Measurements from ENCODE around the gene HNRNPDL. TPM values are rescaled to one million over a fixed set of nuclear protein-coding genes. Genes with fewer than 3 reads are reported as not detected.
A peak's percentile ranks its signal among the peaks of the same experiment; 100 is the strongest.
"Not testable (repeated sequence)": the region's sequence is repeated elsewhere in the genome, so short reads cannot be mapped to it uniquely, and the experiment has no call there.

Gene HNRNPDL
- total RNA-seq, 1 experiment from 2014 or later = 315 TPM

DNA sequence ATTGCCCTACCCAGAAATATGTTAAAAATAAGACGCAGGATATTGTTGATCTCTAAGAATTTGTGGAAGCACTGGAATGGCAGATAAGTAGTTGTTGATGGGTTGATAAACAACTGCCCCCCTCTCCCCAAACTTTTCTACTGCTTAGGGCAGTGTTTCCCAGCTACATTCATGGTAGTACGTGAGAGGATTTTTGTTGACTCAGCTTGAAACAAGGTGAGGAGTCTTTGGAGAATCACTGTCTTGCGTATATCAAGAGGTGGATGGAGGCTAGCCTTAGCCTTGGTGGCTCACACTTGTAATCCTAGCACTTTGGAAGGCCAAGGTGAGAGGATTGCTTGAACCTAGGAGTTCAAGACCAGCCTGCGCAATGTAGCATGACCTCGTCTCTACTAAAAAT, 5.9 kb upstream of the HNRNPDL start:
- no peak for DNase-seq (ENCODE audit: low spot score)
- in situ Hi-C loops (cut with HindIII; ENCODE audit: low sequenced_read_pairs) = no loop called here

DNA sequence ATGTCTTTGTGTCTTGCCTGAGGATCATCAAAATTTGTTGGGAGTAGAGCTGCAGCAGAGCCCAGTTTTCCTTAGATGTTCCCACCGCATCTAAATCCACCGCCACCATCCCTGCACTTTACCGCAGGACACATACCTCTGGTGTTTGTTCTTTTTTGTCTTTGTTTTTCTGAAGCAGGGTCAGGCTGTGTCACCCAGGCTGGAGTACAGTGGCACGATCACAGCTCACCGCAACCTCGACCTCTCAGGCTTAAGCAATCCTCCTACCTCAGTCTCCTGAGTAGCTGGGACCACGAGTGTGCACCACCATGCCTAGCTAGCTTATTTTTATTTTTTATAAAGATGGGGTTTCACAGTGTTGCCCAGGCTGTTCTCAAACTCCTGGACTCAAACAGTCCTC, 4.7 kb upstream of the HNRNPDL start:
- in situ Hi-C loops (cut with HindIII; ENCODE audit: low sequenced_read_pairs) = no loop called here
- no peak for DNase-seq (ENCODE audit: low spot score)

DNA sequence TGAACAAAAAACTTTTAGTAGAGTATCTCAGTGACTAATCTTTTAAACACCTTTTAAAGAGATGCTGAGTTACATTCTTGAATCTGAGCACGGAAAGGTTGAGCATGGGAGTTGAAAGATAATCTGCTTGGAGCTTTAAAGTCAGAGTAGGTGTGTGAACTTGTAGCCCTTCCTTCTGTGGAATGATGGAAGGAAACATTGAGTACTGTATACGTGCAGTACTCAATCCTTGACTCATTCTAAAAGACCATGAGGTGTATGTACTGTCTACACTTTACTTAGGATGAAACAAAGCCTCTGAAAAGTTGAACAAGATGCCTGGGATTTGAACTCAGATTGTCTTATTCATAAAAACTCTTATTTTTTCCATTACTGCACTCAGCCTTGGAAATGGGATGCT, 3.5 kb upstream of the HNRNPDL start:
- DNase-seq (ENCODE audit: low spot score) = no peak
- in situ Hi-C loops (cut with HindIII; ENCODE audit: low sequenced_read_pairs) = no loop called here

DNA sequence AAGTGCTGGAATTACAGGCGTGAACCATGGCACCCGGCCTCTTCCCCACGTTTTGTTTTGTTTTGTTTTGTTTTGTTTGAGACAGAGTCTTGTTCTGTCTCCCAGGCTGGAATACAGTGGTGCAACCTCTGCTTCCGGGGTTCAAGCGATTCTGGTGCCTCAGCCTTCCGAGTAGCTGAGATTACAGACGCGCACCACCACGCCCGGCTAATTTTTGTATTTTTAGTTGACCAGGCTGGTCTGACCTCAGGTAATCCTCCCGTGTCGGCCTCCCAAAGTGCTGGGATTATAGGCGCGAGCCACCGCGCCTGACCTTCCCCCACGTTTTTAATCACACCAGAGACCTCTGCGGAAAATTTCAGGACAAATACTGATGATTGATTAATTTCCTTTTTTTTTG, 2.3 kb upstream of the HNRNPDL start:
- no peak for DNase-seq (ENCODE audit: low spot score)
- in situ Hi-C loops (cut with HindIII; ENCODE audit: low sequenced_read_pairs) = no loop called here

DNA sequence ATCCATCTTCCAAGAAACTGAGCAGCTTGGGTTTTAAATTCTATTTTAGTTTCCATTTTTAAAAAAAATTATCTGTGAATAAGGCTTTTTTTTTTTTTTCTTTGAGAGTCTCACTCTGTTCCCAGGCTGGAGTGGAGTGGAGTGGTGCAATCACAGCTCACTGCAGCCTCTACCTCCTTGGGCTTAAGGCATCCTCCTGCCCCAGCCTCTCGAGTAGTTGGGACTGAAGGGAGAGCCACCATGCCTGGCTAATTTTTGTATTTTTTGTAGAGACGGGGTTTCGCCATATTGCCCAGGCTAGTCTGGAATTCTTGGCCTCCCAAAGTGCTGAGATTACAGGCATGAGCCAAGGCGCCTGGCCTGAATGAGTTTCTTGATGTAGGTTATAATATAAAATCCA, 1.6 kb upstream of the HNRNPDL start:
- no peak for DNase-seq (ENCODE audit: low spot score)
- in situ Hi-C loops (cut with HindIII; ENCODE audit: low sequenced_read_pairs) = no loop called here

DNA sequence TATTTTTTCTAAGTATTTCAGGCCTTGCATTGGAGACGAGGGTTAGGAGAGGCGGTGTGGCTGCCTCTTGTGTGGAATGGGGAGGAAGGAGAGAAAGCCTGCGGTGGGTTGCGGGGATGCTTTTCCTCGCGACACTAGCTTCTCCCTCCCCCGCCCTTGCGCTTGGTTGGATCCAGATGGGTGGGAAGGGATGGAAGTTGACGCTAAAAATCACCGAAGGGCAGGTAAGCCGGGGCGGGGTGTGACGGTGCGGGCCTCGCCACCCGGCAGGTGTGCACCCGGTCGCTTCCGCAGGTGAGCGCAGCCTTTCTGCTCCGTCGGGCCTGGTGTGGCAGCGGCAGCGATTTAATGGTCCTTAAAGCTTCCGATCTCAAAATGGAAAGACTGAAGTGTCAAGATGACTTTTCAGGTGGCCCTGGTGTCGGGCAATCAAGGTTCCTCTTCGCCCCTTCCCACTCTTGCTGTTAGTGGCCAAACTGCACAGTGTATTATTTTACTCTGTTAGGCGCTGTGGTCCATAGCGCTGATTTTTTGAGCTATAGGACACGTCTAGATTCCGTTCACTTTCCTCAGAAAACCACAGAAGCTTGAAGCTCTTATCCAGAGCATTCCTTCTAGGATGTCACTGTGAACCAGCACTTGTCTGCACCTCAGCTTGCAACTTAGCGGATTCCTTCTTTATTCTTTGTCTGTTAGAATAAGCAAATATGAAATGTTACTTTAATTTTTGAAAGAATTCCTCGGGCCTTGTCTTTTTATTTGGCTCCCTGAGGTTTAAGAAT, 893 bp upstream of the HNRNPDL start:
- in situ Hi-C loops (cut with HindIII; ENCODE audit: low sequenced_read_pairs) = no loop called here
- no peak for DNase-seq (ENCODE audit: low spot score)

DNA sequence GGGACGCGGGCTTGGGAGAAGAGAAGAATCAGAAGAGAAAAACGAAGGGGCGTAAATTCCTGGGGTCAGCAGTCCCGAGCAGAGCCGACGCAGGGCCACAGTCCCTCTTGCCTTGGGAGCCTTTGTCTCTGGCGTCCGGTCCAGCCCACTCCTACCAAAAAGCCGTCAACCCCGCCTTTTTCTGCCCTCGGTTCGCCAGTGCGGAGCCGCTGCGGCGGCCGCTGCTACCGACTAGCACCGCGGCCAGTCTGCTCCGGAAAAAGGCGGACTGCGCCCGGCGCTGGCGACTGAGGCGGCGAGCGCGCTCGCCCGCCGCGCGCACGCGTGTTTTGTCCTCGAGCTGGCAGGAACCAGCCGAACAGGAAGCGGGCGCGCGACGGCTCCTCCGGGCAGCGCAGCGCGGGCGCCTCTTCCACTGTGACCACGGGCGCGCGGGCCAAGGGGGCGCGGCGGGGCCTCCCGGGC, 502 bp downstream of the HNRNPDL start:
- in situ Hi-C loops (cut with HindIII; ENCODE audit: low sequenced_read_pairs) = no loop called here
- no peak for DNase-seq (ENCODE audit: low spot score)

DNA sequence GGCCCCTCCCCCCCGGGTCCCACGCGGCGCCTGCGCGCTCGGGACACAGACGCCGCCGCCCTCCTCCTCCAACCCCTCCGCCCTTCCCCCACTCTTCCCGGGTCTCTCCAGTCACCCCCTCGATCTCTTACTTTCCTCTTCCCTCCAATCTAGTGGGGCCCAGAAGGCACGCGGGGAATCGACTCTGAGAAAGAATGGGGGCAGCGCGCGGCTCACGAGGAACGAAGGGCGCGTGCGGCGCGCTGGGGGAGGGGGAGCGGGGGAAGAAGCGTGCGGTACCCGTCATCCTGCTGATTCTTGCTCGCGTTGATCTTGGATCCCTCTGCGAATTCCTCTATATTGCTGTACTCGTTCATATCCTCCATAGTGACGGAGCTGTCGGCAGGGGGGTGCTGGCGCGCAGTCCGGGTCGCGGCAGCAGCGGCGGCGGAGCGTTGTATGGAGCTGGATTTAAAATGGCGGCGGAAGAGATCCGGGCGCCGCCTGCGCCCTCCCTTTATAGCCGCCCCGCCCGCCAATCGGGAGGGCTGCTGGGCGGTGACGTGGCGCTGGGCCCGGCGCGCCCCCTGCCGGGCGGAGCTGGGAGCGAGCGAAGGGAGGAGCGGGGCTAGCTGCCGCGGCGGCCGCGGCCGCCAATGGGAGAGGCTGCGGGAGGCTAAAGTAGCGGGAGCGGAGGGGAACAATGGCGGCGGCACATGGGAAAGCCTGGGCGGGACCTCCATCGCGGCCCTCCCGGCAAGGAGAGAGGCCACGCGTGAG, 1.1 kb downstream of the HNRNPDL start:
- DNase-seq (ENCODE audit: low spot score) = peak; percentile 88
- in situ Hi-C loops (cut with HindIII; ENCODE audit: low sequenced_read_pairs) = no loop called here

DNA sequence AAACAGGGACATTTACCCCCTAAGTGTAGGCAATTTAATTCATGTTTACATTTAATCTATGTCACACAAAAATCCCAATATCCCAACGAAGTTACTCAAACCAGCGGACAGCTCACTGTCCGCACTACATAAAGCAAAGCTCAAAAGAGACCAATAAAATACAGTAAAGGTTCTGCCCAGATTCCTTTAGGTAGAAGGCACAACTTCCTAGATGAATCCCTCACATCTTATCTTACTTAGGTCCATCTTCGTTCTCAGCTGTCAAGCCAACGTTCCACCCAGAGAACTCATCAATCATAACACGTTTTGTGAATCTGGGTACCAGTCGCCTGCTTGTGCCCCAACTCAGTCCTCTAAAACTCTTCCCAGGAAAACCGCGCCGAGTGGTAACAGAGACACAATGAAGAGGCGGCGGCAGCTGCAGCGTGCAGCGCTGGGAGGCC, 1.7 kb downstream of the HNRNPDL start:
- DNase-seq (ENCODE audit: low spot score) = no peak
- in situ Hi-C loops (cut with HindIII; ENCODE audit: low sequenced_read_pairs) = no loop called here

DNA sequence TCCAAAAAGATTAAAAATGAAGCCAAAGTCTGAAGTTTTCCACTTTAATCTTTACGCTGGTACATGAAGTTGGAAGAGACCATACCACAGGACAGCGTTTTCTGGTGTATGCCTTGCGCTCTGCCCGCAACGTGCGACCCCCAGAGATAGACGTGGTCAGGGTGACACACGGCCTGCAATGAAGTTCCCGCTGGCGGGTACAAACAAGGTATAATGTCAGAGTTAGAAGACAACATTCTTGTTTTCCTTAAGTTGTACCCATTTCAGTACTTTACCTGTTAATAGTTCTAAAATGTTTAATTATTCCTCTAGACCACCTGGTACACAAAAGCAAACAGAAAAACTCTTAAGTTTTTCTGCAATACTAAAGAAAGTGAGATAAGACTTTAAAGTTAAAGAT, 4.8 kb downstream of the HNRNPDL start:
- DNase-seq (ENCODE audit: low spot score) = no peak
- in situ Hi-C loops (cut with HindIII; ENCODE audit: low sequenced_read_pairs) = no loop called here

DNA sequence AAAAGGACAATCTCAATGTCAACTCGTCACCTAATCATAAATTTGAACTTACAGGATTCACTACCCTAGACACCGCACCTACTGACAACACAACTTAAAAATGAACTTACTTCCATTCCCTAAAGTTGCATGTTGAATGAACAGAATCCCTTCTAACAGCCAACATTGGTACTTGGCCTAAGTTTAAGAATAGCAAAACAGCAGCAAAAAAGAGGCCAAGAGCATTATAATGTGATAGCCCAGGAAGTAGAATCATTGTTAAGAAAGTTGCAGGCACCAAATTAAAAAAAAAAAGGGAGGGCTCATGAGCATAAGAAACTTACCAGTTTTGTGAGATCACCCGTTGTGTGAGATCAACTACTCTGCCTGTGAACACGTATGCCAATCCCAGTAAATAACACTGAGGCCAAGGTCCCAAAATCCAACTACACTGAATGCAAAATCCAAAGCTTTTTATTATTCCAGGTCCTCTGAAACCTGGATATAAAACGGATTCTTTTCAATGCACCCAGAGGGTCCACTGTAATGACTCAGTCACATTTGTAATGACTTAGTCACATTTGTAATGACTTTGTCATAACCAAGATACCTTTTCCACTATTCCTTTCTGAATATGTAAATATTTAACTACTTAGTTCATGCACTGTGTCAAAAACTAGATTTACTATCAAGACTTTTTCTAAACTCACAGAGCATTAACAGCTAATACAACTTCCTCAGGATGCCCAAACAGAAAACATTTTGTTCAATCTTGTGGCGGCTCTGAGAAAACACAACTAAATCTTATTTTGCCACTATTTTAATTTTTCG, 6.8 kb downstream of the HNRNPDL start:
- in situ Hi-C loops (cut with HindIII; ENCODE audit: low sequenced_read_pairs) = no loop called here
- no peak for DNase-seq (ENCODE audit: low spot score)

DNA sequence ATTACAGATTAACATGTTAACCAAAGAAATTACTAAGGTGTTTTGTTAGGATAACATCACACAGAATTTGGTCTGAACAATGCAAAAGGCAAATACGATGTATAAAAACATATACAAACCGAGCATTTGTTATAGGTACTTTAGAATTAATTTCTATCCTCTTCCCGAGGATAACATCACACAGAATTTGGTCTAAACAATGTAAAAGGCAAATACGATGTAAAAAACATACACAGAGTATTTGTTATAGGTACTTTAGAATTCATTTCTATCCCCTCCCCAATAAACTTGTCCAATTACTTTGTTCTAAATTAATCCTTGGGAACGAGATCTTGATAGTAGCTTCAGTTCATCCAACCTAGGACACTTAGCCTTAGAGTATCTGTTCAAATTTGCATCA, 7.6 kb downstream of the HNRNPDL start:
- in situ Hi-C loops (cut with HindIII; ENCODE audit: low sequenced_read_pairs) = no loop called here

DNA sequence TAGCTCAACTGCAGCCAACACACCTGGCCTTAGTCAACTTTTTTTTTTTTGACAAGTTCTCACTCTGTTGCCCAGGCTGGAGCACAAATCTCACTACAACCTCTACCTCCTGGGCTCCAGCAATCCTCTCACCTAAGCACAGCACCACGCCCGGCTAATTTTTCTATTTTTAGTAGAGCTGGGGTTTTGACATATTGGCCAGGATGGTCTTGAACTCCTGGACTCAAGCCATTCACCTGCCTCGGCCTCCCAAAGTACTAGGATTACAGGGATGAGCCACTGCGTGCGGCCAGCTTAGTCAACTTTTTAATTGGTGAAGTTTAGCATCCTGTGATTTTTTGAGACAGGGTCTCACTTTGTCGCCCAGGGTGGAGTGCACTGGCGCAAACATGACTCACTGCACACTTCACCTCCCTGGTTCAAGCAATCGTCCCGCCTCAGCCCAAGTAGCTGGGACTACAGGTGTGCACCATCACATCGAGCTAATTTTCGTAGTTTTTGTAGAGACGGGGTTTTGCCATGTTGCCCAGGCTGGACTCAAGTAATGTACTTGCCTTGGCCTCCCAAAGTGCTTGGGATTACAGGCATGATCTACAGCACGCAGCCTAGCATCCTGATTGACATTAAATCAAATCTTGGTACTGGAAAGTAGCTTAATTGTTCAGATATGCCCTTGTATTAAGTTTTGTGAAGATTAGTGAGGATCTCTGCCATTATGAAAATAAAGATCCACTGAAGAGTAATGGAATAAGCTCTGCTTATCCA, 8.3 kb downstream of the HNRNPDL start:
- in situ Hi-C loops (cut with HindIII; ENCODE audit: low sequenced_read_pairs) = no loop called here
- DNase-seq (ENCODE audit: low spot score) = no peak

More for the DNA sequence above, 7.6 kb downstream of the HNRNPDL start:
- DNase-seq (ENCODE audit: low spot score) = no peak

DNA sequence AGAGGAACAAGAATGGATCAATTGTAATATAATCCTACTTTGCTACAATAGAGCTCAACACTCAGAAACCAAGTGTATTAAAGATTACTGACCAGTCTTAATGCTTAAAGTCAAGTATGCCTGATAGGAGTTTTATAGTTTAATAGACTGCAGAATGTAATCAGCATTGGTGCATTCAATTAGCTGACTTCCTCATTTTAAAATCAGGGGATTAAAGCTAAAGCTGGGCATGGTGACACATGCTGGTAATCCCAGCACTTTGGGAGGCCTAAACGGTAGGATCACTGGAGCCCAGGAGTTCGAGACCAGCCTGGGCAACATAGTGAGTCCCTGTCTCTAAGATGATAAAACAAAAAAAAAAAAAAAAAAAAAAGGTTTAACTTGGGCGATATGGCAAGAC, 10.8 kb downstream of the HNRNPDL start:
- in situ Hi-C loops (cut with HindIII; ENCODE audit: low sequenced_read_pairs) = no loop called here
- no peak for DNase-seq (ENCODE audit: low spot score)

DNA sequence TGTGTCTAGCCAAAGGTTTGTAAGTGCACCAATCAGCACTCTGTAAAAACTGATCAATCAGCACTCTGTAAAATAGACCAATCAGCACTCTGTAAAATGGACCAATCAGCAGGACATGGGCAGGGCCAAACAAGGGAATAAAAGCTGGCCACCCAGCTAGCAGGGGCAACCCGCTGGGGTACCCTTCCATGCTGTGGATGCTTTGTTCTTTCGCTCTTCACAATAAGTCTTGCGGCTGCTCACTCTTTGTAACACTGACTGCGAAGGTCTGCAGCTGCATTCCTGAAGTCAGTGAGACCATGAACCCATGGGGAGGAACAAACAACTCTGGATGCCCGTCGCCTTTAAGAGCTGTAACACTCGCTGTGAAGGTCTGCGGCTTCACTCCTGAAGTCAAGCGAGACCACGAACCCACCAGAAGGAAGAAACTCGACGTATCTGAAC, 14.3 kb downstream of the HNRNPDL start:
- no peak for DNase-seq (ENCODE audit: low spot score)
- in situ Hi-C loops (cut with HindIII; ENCODE audit: low sequenced_read_pairs) = no loop called here

DNA sequence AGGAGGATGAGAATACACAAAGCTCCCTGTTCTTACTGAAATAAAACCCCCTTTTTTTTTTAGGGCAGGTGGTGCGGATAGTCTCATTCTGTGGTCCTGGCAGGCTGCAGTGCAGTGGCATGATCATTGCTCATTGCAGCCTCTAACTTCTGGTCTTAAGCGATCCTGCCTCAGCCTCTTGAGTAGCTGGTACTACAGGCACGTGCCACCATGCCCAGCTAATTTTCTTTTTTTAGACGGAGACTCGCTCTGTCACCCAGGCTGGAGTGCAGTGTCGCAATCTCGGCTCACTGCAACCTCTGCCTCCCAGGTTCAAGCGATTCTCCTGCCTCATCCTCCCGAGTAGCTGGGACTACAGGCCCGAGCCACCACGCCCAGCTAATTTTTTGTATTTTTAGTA, 15.2 kb downstream of the HNRNPDL start:
- DNase-seq (ENCODE audit: low spot score); in situ Hi-C loops (cut with HindIII; ENCODE audit: low sequenced_read_pairs): not testable (repeated sequence)

DNA sequence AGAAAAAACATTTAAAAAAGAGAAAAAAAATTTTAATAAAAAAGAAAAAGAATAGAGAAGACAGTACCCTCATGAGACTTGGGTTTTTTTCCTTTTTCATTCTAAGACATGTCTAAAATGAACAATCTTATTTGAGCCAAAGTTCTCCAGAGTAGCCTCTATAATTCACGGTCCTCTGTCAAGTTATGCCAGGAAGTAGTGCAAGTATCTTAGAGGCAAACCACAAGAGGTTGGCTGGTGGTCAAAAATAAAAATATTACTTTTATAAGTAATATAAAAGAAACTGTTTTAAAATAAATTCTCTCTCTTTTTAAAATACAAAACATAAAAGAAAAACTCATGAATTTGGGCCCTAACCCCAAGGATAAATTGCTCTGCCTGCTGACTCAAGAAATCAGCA, 26.5 kb downstream of the HNRNPDL start:
- in situ Hi-C loops (cut with HindIII; ENCODE audit: low sequenced_read_pairs) = no loop called here

DNA sequence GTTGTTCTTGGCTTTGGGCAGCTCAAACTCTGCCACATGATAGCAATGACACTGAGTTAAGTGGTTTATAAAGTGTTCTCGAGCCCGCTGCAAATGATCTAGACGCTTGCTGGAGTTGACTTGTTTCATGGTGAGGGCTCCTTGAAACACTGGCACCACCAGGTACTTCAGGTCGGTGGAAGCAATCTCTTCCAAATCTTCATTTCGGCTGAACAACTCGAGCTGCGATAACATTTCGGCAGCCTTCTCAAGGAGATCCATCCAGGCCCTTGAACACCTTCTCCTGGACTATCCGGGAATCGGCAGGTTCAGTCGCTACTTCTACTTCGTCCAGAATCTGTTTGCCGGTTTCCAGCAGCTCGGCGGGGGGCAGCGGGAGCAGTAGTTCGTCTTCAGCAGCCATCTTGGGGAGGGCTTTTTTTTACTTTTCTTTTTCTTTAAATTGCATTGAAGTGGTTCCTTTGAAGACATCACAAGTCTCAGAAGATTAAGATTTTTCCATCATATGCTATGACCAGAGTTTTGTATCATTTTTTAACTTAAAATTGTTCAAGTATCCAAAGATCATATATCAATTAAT, 28.0 kb downstream of the HNRNPDL start:
- no peak for DNase-seq (ENCODE audit: low spot score)
- in situ Hi-C loops (cut with HindIII; ENCODE audit: low sequenced_read_pairs) = no loop called here

More for the DNA sequence above, 26.5 kb downstream of the HNRNPDL start:
- DNase-seq (ENCODE audit: low spot score) = no peak

DNA sequence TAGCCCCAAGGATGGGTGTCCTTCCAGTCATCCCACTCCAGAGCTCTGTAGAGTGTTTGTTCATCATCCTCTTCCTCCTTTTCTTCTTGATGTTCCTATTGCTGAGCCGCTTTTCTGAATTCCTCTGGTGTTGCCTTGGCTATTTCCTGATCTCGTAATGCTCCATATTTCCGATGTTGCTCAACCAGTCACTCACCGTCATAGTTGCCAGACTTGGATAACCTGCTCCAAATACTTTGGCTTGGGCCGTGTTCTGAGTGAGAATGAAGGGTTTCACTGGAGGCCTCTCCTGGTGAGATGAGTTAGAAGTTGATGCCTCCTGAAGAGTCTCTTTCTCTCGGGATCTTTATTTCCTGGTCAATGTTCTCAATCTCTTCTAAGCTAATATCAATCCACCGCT, 28.7 kb downstream of the HNRNPDL start:
- in situ Hi-C loops (cut with HindIII; ENCODE audit: low sequenced_read_pairs) = no loop called here
- DNase-seq (ENCODE audit: low spot score) = no peak

Measured in G401 (cell line).